HCT116 (cell line): ENCODE results near the gene TMPRSS13. TPM values are rescaled to one million over a fixed set of nuclear protein-coding genes. Genes with fewer than 3 reads are reported as not detected.

Source experiments
- ATAC-seq: fragments of 200-7000 bp; cut with Tn5 transposase; 2 replicates; pipeline ENCODE4 v1.9.1; 2020; ENCODE audit warnings: mild to moderate bottlenecking, moderate library complexity
- BruUV-seq: library from RNA; stranded (reverse); fragments of 400-500 nt; replicated peaks from 2 replicates; lab custom pipeline; 2021; lab: Mats Ljungman, UMichigan
- CTCF ChIA-PET: fragments of 300-600 bp; sonication (Branson Sonifier 250); formaldehyde crosslinking; loops from one replicate; lab custom pipeline; 2021; ENCODE audit warnings: antibody characterized with exemption; lab: Charles Lee
- POLR2A ChIA-PET: fragments of 300-600, 350-600 bp; sonication (Branson Sonifier 250); formaldehyde crosslinking; loops from one replicate; lab custom pipeline; 2021; ENCODE audit warnings: antibody characterized with exemption; lab: Charles Lee
- RAD21 ChIA-PET, 2 experiments: fragments of 300-600 bp; sonication (Branson Sonifier 250); formaldehyde crosslinking; loops; one replicate each; lab custom pipeline; 2023; ENCODE audit warnings: low total read pairs in 2 of 2; ENCODE audit not compliant: uncharacterized antibody in 2 of 2, unreplicated experiment in 2 of 2, low non-redundant PET in 1 of 2; lab: Charles Lee
- DNase-seq: peaks from one replicate; pipeline ENCODE4 v3.0.0-alpha.2; 2010; ENCODE audit warnings: low read depth, low spot score
- H2AFZ ChIP-seq: fragments of 200-600 bp; shearing (Covaris generic), sonication (generic); 2 replicates; pipeline ENCODE4 v1.6.1; 2017; ENCODE audit warnings: low read depth, mixed run types, mixed read lengths, antibody characterized with exemption, low read length; ENCODE audit not compliant: poor library complexity, severe bottlenecking
- H3K27ac ChIP-seq: 2 replicates; pipeline ENCODE4 v1.5.1; 2012; ENCODE audit warnings: low read depth, low read length
- H3K27me3 ChIP-seq: fragments of 200-600 bp; sonication (generic); 2 replicates; pipeline ENCODE4 v1.6.1; 2016; ENCODE audit warnings: mixed run types, low read length, mixed read lengths; ENCODE audit not compliant: insufficient read depth
- H3K36me3 ChIP-seq, 2 experiments: fragments of 200-500 bp in 1 of 2; fragments of 200-600 bp in 1 of 2; sonication (Bioruptor generic) in 1 of 2; sonication (generic) in 1 of 2; 2 replicates each; pipeline versions ENCODE4 v1.5.1 to v1.6.1; 2014 to 2016; ENCODE audit warnings: low read length in 2 of 2, inconsistent platforms in 1 of 2, mixed read lengths in 1 of 2, mixed run types in 1 of 2; ENCODE audit not compliant: insufficient read depth in 2 of 2, control insufficient read depth in 1 of 2
- H3K4me1 ChIP-seq, 2 experiments: fragments of 200-600 bp in 1 of 2; sonication (generic) in 1 of 2; 2 replicates each; pipeline versions ENCODE4 v1.5.1 to v1.6.1; 2012 to 2017; ENCODE audit warnings: low read length in 2 of 2, inconsistent platforms in 1 of 2, mild to moderate bottlenecking in 1 of 2, mixed read lengths in 1 of 2, mixed run types in 1 of 2, moderate library complexity in 1 of 2; ENCODE audit not compliant: insufficient read depth in 2 of 2, control insufficient read depth in 1 of 2
- H3K4me2 ChIP-seq: fragments of 200-600 bp; sonication (generic); 2 replicates; pipeline ENCODE4 v1.6.1; 2017; ENCODE audit warnings: mixed run types, low read length, mixed read lengths
- H3K4me3 ChIP-seq, 2 experiments: fragments of 200-600 bp in 1 of 2; sonication (generic) in 1 of 2; replicated peaks in 1 of 2; 2 replicates each; pipeline ENCODE4 v1.5.1; 2011 to 2016; ENCODE audit warnings: low read length in 2 of 2, control low read depth in 1 of 2, low read depth in 1 of 2, mild to moderate bottlenecking in 1 of 2, mixed read lengths in 1 of 2, mixed run types in 1 of 2
- H3K79me2 ChIP-seq: fragments of 200-600 bp; sonication (generic); 2 replicates; pipeline ENCODE4 v1.6.1; 2017; ENCODE audit warnings: mild to moderate bottlenecking, mixed run types, low read length, moderate library complexity, mixed read lengths; ENCODE audit not compliant: insufficient read depth
- H3K9ac ChIP-seq: fragments of 200-600 bp; sonication (generic); 2 replicates; pipeline ENCODE4 v1.6.1; 2016; ENCODE audit warnings: low read length, mixed read lengths
- H3K9me2 ChIP-seq: fragments of 200-600 bp; sonication (generic), shearing (Covaris generic); 2 replicates; pipeline ENCODE4 v1.6.1; 2017; ENCODE audit warnings: mixed run types, mild to moderate bottlenecking, moderate library complexity; ENCODE audit not compliant: insufficient read depth
- H3K9me3 ChIP-seq, 2 experiments: fragments of 200-500 bp in 1 of 2; fragments of 200-600 bp in 1 of 2; sonication (Bioruptor generic) in 1 of 2; sonication (generic) in 1 of 2; 2 replicates each; pipeline ENCODE4 v1.6.1; 2014 to 2017; ENCODE audit warnings: low read length in 2 of 2, mixed read lengths in 2 of 2, inconsistent platforms in 1 of 2, low read depth in 1 of 2, mild to moderate bottlenecking in 1 of 2, mixed run types in 1 of 2, moderate library complexity in 1 of 2; ENCODE audit not compliant: control insufficient read depth in 1 of 2, insufficient read depth in 1 of 2
- H4K20me1 ChIP-seq: fragments of 200-600 bp; sonication (generic), shearing (Covaris generic); 2 replicates; pipeline ENCODE4 v1.6.1; 2017; ENCODE audit warnings: mixed run types, mild to moderate bottlenecking, moderate library complexity; ENCODE audit not compliant: insufficient read depth
- ATF3 ChIP-seq: IDR thresholded peaks from 2 replicates; pipeline ENCODE4 v1.6.1; 2012
- CBX3 ChIP-seq: IDR thresholded peaks from 2 replicates; pipeline ENCODE4 v1.6.1; 2012; ENCODE audit warnings: low read depth
- CEBPB ChIP-seq: IDR thresholded peaks from 2 replicates; pipeline ENCODE4 v1.6.1; 2012; ENCODE audit warnings: low read depth
- CTCF ChIP-seq, 3 experiments: fragments of 200-600 bp in 1 of 3; sonication (generic) in 1 of 3; IDR thresholded peaks in 2 of 3; conservative IDR thresholded peaks in 1 of 3; 2 replicates each; pipeline ENCODE4 v1.5.1; 2012 to 2017; ENCODE audit warnings: low read depth in 2 of 3, low read length in 2 of 3, antibody characterized with exemption in 1 of 3, borderline replicate concordance in 1 of 3, control low read depth in 1 of 3, mild to moderate bottlenecking in 1 of 3, mixed read lengths in 1 of 3, mixed run types in 1 of 3, moderate library complexity in 1 of 3; ENCODE audit not compliant: insufficient read depth in 1 of 3
- EGR1 ChIP-seq: IDR thresholded peaks from 2 replicates; pipeline ENCODE4 v1.6.1; 2012; ENCODE audit warnings: low read depth
- ELF1 ChIP-seq: IDR thresholded peaks from 2 replicates; pipeline ENCODE4 v1.6.1; 2012; ENCODE audit warnings: low read depth, borderline replicate concordance
- EZH2 ChIP-seq: fragments of 200-600 bp; sonication (generic); IDR thresholded peaks from 2 replicates; pipeline ENCODE4 v1.6.1; 2017; ENCODE audit warnings: antibody characterized with exemption, mixed run types
- JUND ChIP-seq: IDR thresholded peaks from 2 replicates; pipeline ENCODE4 v1.6.1; 2012
- POLR2AphosphoS5 ChIP-seq: IDR thresholded peaks from 2 replicates; pipeline ENCODE4 v1.6.1; 2011; ENCODE audit warnings: mild to moderate bottlenecking, low read depth, low read length, moderate library complexity
- RAD21 ChIP-seq: IDR thresholded peaks from 2 replicates; pipeline ENCODE4 v1.6.1; 2012; ENCODE audit warnings: low read depth, mild to moderate bottlenecking
- REST ChIP-seq: IDR thresholded peaks from 2 replicates; pipeline ENCODE4 v1.6.1; 2012; ENCODE audit warnings: low read depth
- SIN3A ChIP-seq: IDR thresholded peaks from 2 replicates; pipeline ENCODE4 v1.6.1; 2012; ENCODE audit warnings: low read depth
- SP1 ChIP-seq: IDR thresholded peaks from 2 replicates; pipeline ENCODE4 v1.6.1; 2012; ENCODE audit warnings: low read depth
- SRF ChIP-seq: IDR thresholded peaks from 2 replicates; pipeline ENCODE4 v1.6.1; 2012; ENCODE audit warnings: low read depth
- YY1 ChIP-seq: IDR thresholded peaks from 2 replicates; pipeline ENCODE4 v1.6.1; 2011; ENCODE audit warnings: low read length, low read depth, moderate library complexity, mild to moderate bottlenecking; ENCODE audit not compliant: insufficient replicate concordance; ENCODE audit errors: extremely low read depth
- ZNF274 ChIP-seq: fragments of 200-500 bp; sonication (Bioruptor generic); IDR thresholded peaks from 2 replicates; pipeline ENCODE4 v1.6.1; 2014; ENCODE audit warnings: mild to moderate bottlenecking, low read depth, low read length, inconsistent platforms
- intact Hi-C: fragments of 100-400 bp; cut with micrococcal nuclease; formaldehyde crosslinking; loops from 2 replicates; pipeline ENCODE4 v1.10.0; 2022
- total RNA-seq: library from RNA; stranded (reverse); gene quantifications from one replicate; pipeline ENCODE4 v1.2.1, GENCODE V29; 2021; ENCODE audit not compliant: unreplicated experiment

The TMPRSS13 gene
- total RNA-seq, 1 experiment from 2014 or later = 0.52 TPM

- Histone ChIP-seq H2AFZ (no peak overlapping the region), H3K4me2 (peak overlapping the region; percentile 53), H3K79me2 (no peaks in the 10 kb centered on the region), H3K9me3 (no peaks in the 10 kb centered on the region), H3K9ac (no peak overlapping the region), H4K20me1 (no peaks in the 10 kb centered on the region), H3K9me2 (no peaks in the 10 kb centered on the region), H3K4me3 (no peak overlapping the region), H3K27me3 (no peaks in the 10 kb centered on the region), H3K36me3 (no peaks in the 10 kb centered on the region), H3K4me1 (peaks cover 14% of the 10 kb centered on the region in 2 experiments; a peak in 3 of 4 replicates), H3K27ac (no peak overlapping the region)
- ChIA-PET RAD21 (no interaction called here), CTCF (no interaction called here), POLR2A (no interaction called here)
- no peak for DNase-seq
- no peak for ATAC-seq
- TF ChIP-seq SRF = no peak
- no peak for TF ChIP-seq SIN3A
- no peak for TF ChIP-seq ELF1
- no peak for TF ChIP-seq ZNF274
- TF ChIP-seq CBX3 = no peak
- TF ChIP-seq POLR2AphosphoS5 = no peak
- TF ChIP-seq REST = no peak
- no peak for TF ChIP-seq CEBPB
- no peak for TF ChIP-seq SP1
- TF ChIP-seq CTCF (IDR thresholded peaks at IDR 0.05 in 2 of 3, conservative IDR thresholded peaks at IDR 0.05 in 1 of 3; ENCODE audit: borderline replicate concordance in 1 of 3, insufficient read depth in 1 of 3, low read depth in 2 of 3, low read length in 2 of 3) = no peak
- TF ChIP-seq ATF3 = no peak
- no peak for TF ChIP-seq JUND
- TF ChIP-seq YY1 = no peak
- no peak for TF ChIP-seq EGR1
- TF ChIP-seq EZH2 = no peak
- TF ChIP-seq RAD21 = no peak
- no TSS peak for BruUV-seq
- intact Hi-C loops = no loop called here
These were observed 608 bp downstream of the TMPRSS13 start for GRCh38 chr11:117928446-117929141.
